D721Med (cell line): ENCODE results near the gene SZT2.
A peak's percentile ranks its signal among the peaks of the same experiment; 100 is the strongest.
"Not testable (repeated sequence)": the region's sequence is repeated elsewhere in the genome, so short reads cannot be mapped to it uniquely, and the experiment has no call there.

Experiments used
- DNase-seq: peaks from one replicate; pipeline ENCODE4 v3.0.0; 2011; ENCODE audit warnings: low spot score; ENCODE audit not compliant: insufficient read length
- FAIRE-seq: peaks from 2 replicates; lab custom pipeline; 2011; peaks lifted over from hg19 to GRCh38; lab: Jason Lieb, UNC
- CTCF ChIP-seq: IDR thresholded peaks from 2 replicates; pipeline ENCODE4 v1.5.1; 2012; ENCODE audit warnings: mild to moderate bottlenecking, control low read depth; ENCODE audit not compliant: insufficient read depth; ENCODE audit errors: missing control alignments

Gene SZT2

DNA sequence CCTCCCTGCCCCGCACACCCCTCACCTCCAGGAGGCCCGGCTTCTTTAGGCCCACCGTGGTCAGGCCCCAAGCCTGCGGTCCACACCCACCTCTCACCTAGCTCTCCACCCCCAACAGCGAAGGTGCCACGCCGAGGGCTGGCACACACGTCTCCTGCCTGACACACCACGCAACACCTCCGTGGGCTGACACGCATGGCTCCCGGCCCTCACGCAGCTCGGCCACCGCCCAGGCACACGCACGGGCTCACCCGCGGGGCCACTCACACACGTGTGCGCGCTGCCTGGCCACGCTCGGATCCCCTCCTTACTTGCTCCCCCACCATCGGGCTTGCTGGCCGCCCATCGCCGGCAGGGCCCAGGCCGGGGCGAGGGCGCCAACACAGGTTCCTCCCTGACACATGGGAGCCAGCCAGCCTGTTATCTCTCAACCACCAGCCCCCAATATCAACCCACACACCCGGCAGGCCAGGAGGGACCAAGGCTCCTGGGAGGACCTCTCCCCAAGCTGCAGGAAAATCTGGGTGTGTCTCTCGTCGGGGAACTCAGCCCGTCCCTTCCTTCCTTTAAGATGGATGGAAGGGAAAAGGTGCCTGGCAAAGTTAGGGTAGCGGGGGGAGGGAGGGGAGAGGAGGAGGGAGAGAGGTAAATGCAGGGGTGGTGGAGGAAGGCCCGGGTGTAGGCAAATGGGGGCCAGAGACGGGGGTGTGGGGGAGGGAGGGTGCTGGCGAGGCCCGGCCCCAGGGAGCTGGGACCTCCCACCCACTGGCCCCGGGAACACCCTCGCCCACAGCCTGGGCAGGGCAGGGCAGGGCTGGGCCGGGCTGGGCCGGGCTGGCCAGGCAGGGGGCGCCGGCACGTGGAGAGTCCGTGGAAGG, 22.4 kb upstream of the SZT2 start:
- no peak for TF ChIP-seq CTCF
- FAIRE-seq: no peak
- DNase-seq: no peak

- DNase-seq (peak; percentile 83), FAIRE-seq (no peak)
- TF ChIP-seq CTCF: peak; percentile 16
Observed at GRCh38 chr1:43367904-43368645, 21.6 kb upstream of the SZT2 start, which contains the start of gene ELOVL1. TSS of gene ELOVL1 (minus strand) at chr1:43368011. CDS start at chr1:43365609, 2,402 bp downstream.

DNA sequence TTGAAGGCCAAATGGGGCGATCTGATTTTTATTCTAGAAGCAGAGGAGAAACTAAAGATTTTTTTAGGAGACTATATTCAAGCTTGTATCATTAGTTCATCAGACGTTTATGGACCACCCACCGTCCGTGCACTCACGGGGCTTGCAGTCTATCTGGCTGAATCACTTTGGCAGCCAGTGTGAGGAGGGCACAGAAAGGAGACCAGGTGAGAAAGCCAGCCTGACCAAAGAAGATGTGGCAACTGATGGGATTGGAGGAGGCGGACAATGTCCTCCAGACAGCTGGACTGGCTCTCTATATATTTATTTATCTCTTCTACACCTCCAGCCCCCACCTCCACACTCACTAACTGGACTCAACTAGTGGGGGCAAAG, 21.1 kb upstream of the SZT2 start:
- FAIRE-seq (no peak), DNase-seq (no peak)
- TF ChIP-seq CTCF: no peak

- FAIRE-seq: not testable (repeated sequence)
Observed at GRCh38 chr1:43369779-43370178, 19.9 kb upstream of the SZT2 start.

DNA sequence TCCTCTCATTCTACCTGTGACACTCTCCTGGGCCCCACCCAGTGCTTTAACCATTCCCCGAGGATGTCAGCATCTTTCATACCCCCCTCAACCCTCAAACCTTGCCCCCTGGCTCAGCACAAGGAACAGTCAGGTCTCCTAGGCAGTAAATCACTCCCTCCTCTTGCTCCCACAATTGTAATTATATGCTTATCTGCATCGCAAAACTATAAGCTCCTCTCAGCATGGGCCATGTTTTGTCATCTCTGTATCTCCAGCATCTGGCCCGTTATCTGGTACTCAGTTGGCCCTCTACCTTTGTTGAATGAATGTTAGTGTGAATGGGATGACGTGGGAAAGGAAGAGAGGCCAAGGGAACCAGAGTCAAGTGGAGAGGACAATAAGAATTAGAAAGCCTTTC, 19.1 kb upstream of the SZT2 start:
- DNase-seq (no peak), FAIRE-seq (no peak)
- no peak for TF ChIP-seq CTCF

More at GRCh38 chr1:43369779-43370178, 19.9 kb upstream of the SZT2 start:
- not testable (repeated sequence) for DNase-seq

DNA sequence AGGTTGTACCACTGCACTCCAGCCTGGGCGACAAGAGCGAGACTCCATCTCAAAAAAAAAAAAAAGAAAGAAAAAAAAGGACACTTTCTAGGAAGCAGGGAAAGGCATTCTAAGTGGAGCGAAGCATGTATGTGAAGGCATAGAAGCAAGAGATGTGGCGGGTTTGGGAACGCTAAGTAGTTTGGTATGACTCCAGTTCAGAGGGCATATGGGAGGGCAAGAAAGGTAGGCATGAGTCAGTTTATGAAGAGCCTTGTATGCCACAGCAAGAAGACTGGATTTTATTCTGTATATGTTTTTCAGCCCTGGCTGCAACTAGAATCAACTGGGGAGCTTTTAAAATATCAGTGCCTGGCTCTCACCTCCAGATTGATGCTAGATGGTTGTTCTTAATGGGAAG, 17.5 kb upstream of the SZT2 start:
- FAIRE-seq (no peak), DNase-seq (no peak)
- TF ChIP-seq CTCF: no peak

DNA sequence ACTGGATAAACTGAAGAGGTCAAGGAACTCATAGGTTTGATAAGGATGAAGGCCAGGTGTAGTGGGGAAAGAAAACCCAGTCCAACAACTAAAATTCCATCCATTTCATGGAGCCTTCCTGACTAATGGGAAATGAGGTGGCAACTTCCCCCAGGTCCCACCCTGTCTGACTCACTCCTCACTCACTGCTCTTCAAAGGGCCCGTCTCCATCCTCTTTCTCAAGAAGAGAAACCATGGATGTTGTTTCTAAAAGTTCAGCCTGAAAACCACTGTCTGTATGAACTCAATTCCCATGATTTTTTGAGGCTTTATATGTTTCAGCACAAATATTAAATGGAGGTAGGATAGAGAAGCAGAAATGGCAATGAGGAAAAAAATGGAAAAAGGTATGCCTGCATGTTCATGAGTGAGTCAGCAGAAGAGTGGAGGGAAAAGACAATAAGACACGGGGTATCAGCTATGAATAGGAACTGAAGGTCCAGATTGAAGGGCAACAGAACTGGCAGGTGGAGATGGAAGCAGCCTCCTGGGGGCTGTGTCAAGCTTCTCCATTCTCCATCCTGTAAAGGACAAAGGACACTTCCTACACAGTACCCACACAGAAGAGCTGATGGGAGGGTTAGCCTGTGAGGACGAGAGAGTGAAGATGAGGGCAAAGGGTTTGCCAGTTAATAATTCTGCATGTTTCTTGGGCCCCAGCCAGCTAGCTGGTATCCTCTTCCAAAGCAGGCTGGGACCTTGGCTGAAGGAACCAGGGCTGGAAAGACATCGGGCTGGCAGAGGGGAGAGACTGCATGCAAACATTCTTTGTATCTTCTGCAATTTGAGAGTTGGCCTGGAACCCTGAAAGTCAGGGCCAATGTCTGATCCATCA, 16.4 kb upstream of the SZT2 start:
- no peak for DNase-seq
- FAIRE-seq: no peak
- no peak for TF ChIP-seq CTCF
